Neuronal stem cell (in vitro differentiated cells): ENCODE data around the gene MPHOSPH8.
"Not testable (repeated sequence)": the region's sequence is repeated elsewhere in the genome, so short reads cannot be mapped to it uniquely, and the experiment has no call there.

Experiments used
- DNase-seq: peaks from one replicate; pipeline ENCODE4 v3.0.0-alpha.2; 2013; ENCODE audit warnings: low spot score
- H2AFZ ChIP-seq: one replicate; pipeline ENCODE4 v1.6.1; 2013; ENCODE audit warnings: mild to moderate bottlenecking, low read length, inconsistent platforms
- H2AK5ac ChIP-seq: 2 replicates; pipeline ENCODE4 v1.6.1; 2013; ENCODE audit warnings: low read depth, mild to moderate bottlenecking, inconsistent platforms, low read length, moderate library complexity, mixed read lengths
- H2BK120ac ChIP-seq: 2 replicates; pipeline ENCODE4 v1.6.1; 2013; ENCODE audit warnings: low read depth, mild to moderate bottlenecking, inconsistent platforms, low read length, moderate library complexity, mixed read lengths
- H2BK12ac ChIP-seq: one replicate; pipeline ENCODE4 v1.6.1; 2013; ENCODE audit warnings: low read length, inconsistent platforms
- H2BK15ac ChIP-seq: 2 replicates; pipeline ENCODE4 v1.6.1; 2013; ENCODE audit warnings: mild to moderate bottlenecking, low read length, inconsistent platforms, mixed read lengths
- H2BK5ac ChIP-seq: one replicate; pipeline ENCODE4 v1.6.1; 2013; ENCODE audit warnings: inconsistent platforms, mild to moderate bottlenecking, low read length, moderate library complexity
- H3K14ac ChIP-seq: one replicate; pipeline ENCODE4 v1.6.1; 2013; ENCODE audit warnings: low read length, inconsistent platforms
- H3K18ac ChIP-seq: 2 replicates; pipeline ENCODE4 v1.6.1; 2013; ENCODE audit warnings: low read length, inconsistent platforms
- H3K23ac ChIP-seq: 2 replicates; pipeline ENCODE4 v1.6.1; 2013; ENCODE audit warnings: low read depth, mild to moderate bottlenecking, mixed read lengths, low read length, inconsistent platforms; ENCODE audit not compliant: poor library complexity
- H3K27ac ChIP-seq: replicated peaks from 3 replicates; pipeline ENCODE4 v1.5.1; 2013; ENCODE audit warnings: low read length, inconsistent platforms
- H3K27me3 ChIP-seq, 3 experiments: 2 replicates each; pipeline ENCODE4 v1.6.1; 2013; ENCODE audit warnings: low read length in 3 of 3, mild to moderate bottlenecking in 2 of 3, inconsistent platforms in 1 of 3, low read depth in 1 of 3, mixed read lengths in 1 of 3, moderate library complexity in 1 of 3; ENCODE audit not compliant: control insufficient read depth in 3 of 3, insufficient read depth in 3 of 3
- H3K36me3 ChIP-seq, 2 donors: replicated peaks in 1 of 2; 2 replicates each; pipeline ENCODE4 v1.6.1; 2013; ENCODE audit warnings: low read length in 2 of 2; ENCODE audit not compliant: control insufficient read depth in 2 of 2, insufficient read depth in 2 of 2
- H3K4ac ChIP-seq: 2 replicates; pipeline ENCODE4 v1.6.1; 2013; ENCODE audit warnings: inconsistent platforms, mild to moderate bottlenecking, low read length, moderate library complexity
- H3K4me1 ChIP-seq, 2 donors: 1 replicate in 1 of 2; 2 replicates in 1 of 2; pipeline ENCODE4 v1.6.1; 2013; ENCODE audit warnings: low read length in 2 of 2, low read depth in 1 of 2; ENCODE audit not compliant: control insufficient read depth in 2 of 2, insufficient read depth in 1 of 2
- H3K4me2 ChIP-seq: one replicate; pipeline ENCODE4 v1.6.1; 2013; ENCODE audit warnings: mild to moderate bottlenecking, low read length, inconsistent platforms; ENCODE audit not compliant: insufficient read depth, poor library complexity, severe bottlenecking
- H3K4me3 ChIP-seq, 2 donors: 2 replicates each; pipeline ENCODE4 v1.5.1; 2013; ENCODE audit warnings: low read length in 2 of 2, mild to moderate bottlenecking in 2 of 2, inconsistent platforms in 1 of 2, moderate library complexity in 1 of 2
- H3K79me1 ChIP-seq: one replicate; pipeline ENCODE4 v1.6.1; 2013; ENCODE audit warnings: low read depth, mild to moderate bottlenecking, inconsistent platforms, low read length, moderate library complexity
- H3K9ac ChIP-seq: one replicate; pipeline ENCODE4 v1.6.1; 2013; ENCODE audit warnings: mild to moderate bottlenecking, low read depth, low read length, inconsistent platforms; ENCODE audit not compliant: poor library complexity
- H3K9me3 ChIP-seq, 2 donors: replicated peaks in 1 of 2; 2 replicates each; pipeline versions ENCODE3 to v1.6.1; 2013; ENCODE audit warnings: low read length in 2 of 2, mild to moderate bottlenecking in 2 of 2, inconsistent platforms in 1 of 2, low read depth in 1 of 2, mixed read lengths in 1 of 2, moderate library complexity in 1 of 2; ENCODE audit not compliant: control insufficient read depth in 2 of 2, insufficient read depth in 1 of 2
- H4K8ac ChIP-seq: one replicate; pipeline ENCODE4 v1.6.1; 2013; ENCODE audit warnings: low read depth, mild to moderate bottlenecking, inconsistent platforms, low read length, moderate library complexity
- H4K91ac ChIP-seq: one replicate; pipeline ENCODE4 v1.6.1; 2013; ENCODE audit warnings: low read length, low read depth, mild to moderate bottlenecking, inconsistent platforms; ENCODE audit not compliant: poor library complexity
- WGBS, 2 donors: extraction: QIAGEN DNeasy Blood & Tissue Kit; methylation state at CpG; one replicate each; pipeline ENCODE4 v1.1.7; 2013; ENCODE audit warnings: missing lambda C conversion rate in 2 of 2, mixed read lengths in 1 of 2; ENCODE audit not compliant: insufficient read length in 2 of 2, insufficient replicate concordance in 1 of 2; ENCODE audit errors: extremely low coverage in 2 of 2; 5-methylcytosine and 5-hydroxymethylcytosine counted together

MPHOSPH8 gene

DNA sequence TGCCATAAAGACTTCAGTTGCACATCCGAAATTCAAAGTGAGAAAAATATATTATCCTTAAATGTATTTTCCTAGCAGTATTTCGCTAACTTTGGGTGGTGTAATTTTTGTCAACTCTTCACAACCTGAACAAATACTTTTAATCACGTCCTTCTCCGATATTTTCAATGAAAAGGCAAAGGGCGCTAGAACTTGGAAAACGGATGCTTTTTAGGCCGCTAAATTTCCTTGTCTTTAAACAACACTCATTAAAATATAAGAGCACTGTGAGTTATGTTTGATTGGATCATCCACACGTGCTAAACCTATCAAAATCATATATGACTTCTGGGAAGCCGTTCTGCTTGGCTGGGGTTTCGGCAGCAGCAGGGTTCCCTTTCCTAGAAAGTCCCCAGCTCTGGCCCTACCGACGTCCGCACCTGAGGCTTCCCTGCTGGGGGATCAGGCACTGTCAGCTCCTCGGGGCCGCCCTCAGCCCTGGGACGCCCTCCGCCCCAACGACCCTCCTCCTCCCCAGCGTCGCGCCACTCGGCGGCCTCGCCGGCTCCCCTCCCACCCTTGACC is 462 bp upstream of the MPHOSPH8 start:
- Histone ChIP-seq H3K79me1 (no peaks in the 10 kb centered on the region), H2AK5ac (no peak overlapping the region), H3K18ac (peak overlapping the region; percentile 72), H3K9me3 (no peaks in the 10 kb centered on the region), H3K27ac (no peak overlapping the region), H2BK120ac (no peak overlapping the region), H3K36me3 (peaks cover 0 to 21% of the 10 kb centered on the region in 2 donors), H3K4ac (no peak overlapping the region), H3K4me3 (peak overlapping the region; percentile 69 to 76), H2BK5ac (no peak overlapping the region), H2BK12ac (no peak overlapping the region), H2AFZ (peak overlapping the region; percentile 95), H2BK15ac (no peak overlapping the region), H4K91ac (no peak overlapping the region), H4K8ac (no peak overlapping the region), H3K4me1 (peaks cover 0 to 5% of the 10 kb centered on the region in 2 donors), H3K9ac (peak overlapping the region; percentile 3), H3K4me2 (peak overlapping the region; percentile 37), H3K14ac (no peak overlapping the region), H3K27me3 (no peaks in the 10 kb centered on the region), H3K23ac (peak overlapping the region; percentile 21)
- DNase-seq: no peak
- WGBS, 2 donors: no CpG with 5 or more reads among the region's 25 CpGs

DNA sequence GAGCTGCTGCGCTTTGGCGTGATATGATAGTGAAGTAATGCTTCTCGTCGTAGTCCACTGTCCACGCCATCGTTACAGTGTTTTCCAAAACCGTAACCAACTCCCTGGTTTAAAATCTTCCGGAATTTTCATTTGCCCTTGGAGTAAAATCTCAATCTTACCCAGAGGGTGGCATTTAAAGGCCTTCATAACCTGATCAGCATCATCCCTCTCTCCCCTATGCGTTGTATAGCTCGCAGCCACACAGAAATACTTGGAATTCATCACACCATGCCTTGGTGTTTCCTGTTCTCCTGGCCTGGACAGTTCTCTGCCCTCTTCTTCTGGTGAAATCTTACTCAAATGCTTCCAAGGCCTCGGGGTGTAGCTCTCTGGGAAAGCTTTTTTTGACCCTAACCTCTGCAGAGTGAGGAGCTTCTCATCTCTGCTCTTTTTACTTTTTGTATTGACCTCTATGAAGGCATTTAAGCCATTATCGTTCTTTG is 839 bp downstream of the MPHOSPH8 start:
- DNase-seq: no peak
- Histone ChIP-seq H3K79me1 (no peaks in the 10 kb centered on the region), H4K91ac (no peak overlapping the region), H3K18ac (no peak overlapping the region), H2BK120ac (no peak overlapping the region), H2BK15ac (no peak overlapping the region), H3K9me3 (no peaks in the 10 kb centered on the region), H4K8ac (no peak overlapping the region), H2AK5ac (no peak overlapping the region), H3K4me3 (peak overlapping the region; percentile 69 to 94), H3K14ac (no peak overlapping the region), H3K9ac (peak overlapping the region; percentile 89), H2BK12ac (no peak overlapping the region), H3K4ac (no peak overlapping the region), H3K23ac (no peak overlapping the region), H3K27ac (no peak overlapping the region), H3K27me3 (no peaks in the 10 kb centered on the region), H2BK5ac (no peak overlapping the region), H3K36me3 (peaks cover 0 to 24% of the 10 kb centered on the region in 2 donors), H2AFZ (peak overlapping the region; percentile 95), H3K4me2 (peak overlapping the region; percentile 77), H3K4me1 (peaks cover 0 to 5% of the 10 kb centered on the region in 2 donors)
- WGBS, 2 donors: no CpG with 5 or more reads among the region's 12 CpGs

DNA sequence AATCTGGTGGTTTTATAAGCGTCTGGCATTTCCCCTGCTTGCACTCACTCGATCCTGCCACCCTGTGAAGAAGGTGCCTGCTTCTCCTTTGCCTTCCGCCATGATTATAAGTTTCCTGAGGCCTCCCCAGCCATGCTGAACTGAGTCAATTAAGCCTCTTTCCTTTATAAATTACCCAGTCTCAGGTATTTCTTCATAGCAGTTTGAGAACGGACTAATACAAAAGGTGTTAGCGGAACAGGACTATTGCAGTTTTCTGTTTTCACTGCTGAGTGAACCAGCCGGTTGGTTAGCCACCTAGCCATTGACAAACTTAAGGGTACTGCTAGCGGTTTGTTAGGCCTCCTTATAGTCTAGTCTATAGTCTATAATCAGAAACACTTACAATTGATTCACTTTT is 2.5 kb downstream of the MPHOSPH8 start:
- H2BK120ac ChIP-seq, H2AFZ ChIP-seq, H3K9me3 ChIP-seq, H3K14ac ChIP-seq, H3K9ac ChIP-seq, H2BK5ac ChIP-seq, H3K4ac ChIP-seq, H3K79me1 ChIP-seq, DNase-seq, H3K18ac ChIP-seq, H3K4me2 ChIP-seq, H3K4me3 ChIP-seq, H4K91ac ChIP-seq, H2BK15ac ChIP-seq, H2AK5ac ChIP-seq, H3K4me1 ChIP-seq, H2BK12ac ChIP-seq, H4K8ac ChIP-seq, H3K27ac ChIP-seq, H3K27me3 ChIP-seq, H3K23ac ChIP-seq: not testable (repeated sequence)
- H3K36me3 ChIP-seq: peaks cover 0 to 29% of the 10 kb centered on the region in 2 donors
- no CpG with 5 or more reads among the region's 7 CpGs for WGBS, 2 donors

DNA sequence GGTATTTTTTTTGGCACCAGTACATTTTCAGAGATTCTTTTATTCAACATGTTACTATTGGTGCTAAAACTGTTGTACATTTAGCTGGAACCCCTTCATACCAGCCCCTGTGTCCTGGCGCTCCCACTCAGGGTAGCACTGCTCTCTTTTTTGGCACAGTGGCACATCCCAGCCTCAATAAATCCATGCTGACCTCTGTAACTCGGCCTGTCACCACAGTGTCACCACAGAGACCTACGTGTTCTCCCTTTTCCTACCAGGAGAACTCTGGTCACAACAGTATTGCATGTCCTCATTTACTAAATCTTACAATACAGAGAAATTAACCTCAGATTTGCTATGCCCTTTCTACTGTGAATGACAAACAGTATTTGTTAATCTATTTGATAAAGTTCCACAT is 10.2 kb downstream of the MPHOSPH8 start:
- Histone ChIP-seq H3K4me2 (no peak overlapping the region), H3K18ac (no peak overlapping the region), H3K79me1 (no peaks in the 10 kb centered on the region), H2BK120ac (no peak overlapping the region), H4K8ac (no peak overlapping the region), H2AFZ (no peak overlapping the region), H2BK5ac (no peak overlapping the region), H3K14ac (no peak overlapping the region), H3K27ac (no peak overlapping the region), H3K4me1 (peaks cover 0 to 5% of the 10 kb centered on the region in 2 donors), H2BK12ac (no peak overlapping the region), H3K4ac (no peak overlapping the region), H3K27me3 (no peaks in the 10 kb centered on the region), H3K36me3 (peaks cover 3 to 69% of the 10 kb centered on the region in 2 donors), H2BK15ac (no peak overlapping the region), H4K91ac (no peak overlapping the region), H3K4me3 (peak overlapping the region in 1 of 2 donors; percentile 19), H3K9ac (no peak overlapping the region), H3K23ac (no peak overlapping the region), H2AK5ac (no peak overlapping the region), H3K9me3 (no peaks in the 10 kb centered on the region)
- WGBS, 2 donors: no CpG with 5 or more reads among the region's 3 CpGs
- DNase-seq: no peak
